Omental fat pad (tissue), 4 donors: ENCODE results near the gene ZNF862. TPM values are rescaled to one million over a fixed set of nuclear protein-coding genes. Genes with fewer than 3 reads are reported as not detected.

ENCODE experiments used
- ATAC-seq: fragments of 150-250 bp; one replicate; pipeline ENCODE4 v1.9.1; 2016; ENCODE audit warnings: mild to moderate bottlenecking, moderate library complexity; ENCODE audit not compliant: low FRiP score
- DNase-seq: peaks from one replicate; pipeline ENCODE4 v3.0.0-alpha.2; 2019; ENCODE audit warnings: low spot score
- CTCF ChIP-seq, 3 donors: fragments of 450-650 bp; IDR thresholded peaks; one replicate each; pipeline ENCODE4 v1.5.1; 2016 to 2017; ENCODE audit warnings: antibody characterized with exemption in 3 of 3, mild to moderate bottlenecking in 3 of 3, moderate library complexity in 2 of 3
- total RNA-seq, 4 donors: library from RNA; depleted of rRNA; stranded (reverse); fragments of >200 nt; gene quantifications; one replicate each; pipeline ENCODE4 v1.1.0, GENCODE V29; 2016

Gene ZNF862
- total RNA-seq, 4 donors from 2014 or later, result 4.4 to 20.6 (median 10.4) TPM

GRCh38 chr7:149879766-149880637, 41.8 kb downstream of the ZNF862 start:
- DNase-seq (no peak), ATAC-seq (no peak)
- TF ChIP-seq CTCF (IDR thresholded peaks at IDR 0.05), result no peak

GRCh38 chr7:149880638-149881311, 42.6 kb downstream of the ZNF862 start:
- no peak for TF ChIP-seq CTCF (IDR thresholded peaks at IDR 0.05)
- peak; percentile 17 for DNase-seq
- no peak for ATAC-seq

- TF ChIP-seq CTCF (IDR thresholded peaks at IDR 0.05), result no peak
- DNase-seq (peak; percentile 19), ATAC-seq (no peak)
Observed at GRCh38 chr7:149881328-149882247, 43.4 kb downstream of the ZNF862 start.

GRCh38 chr7:149882248-149883047, 44.3 kb downstream of the ZNF862 start:
- peak; percentile 12 for DNase-seq
- TF ChIP-seq CTCF (IDR thresholded peaks at IDR 0.05), result no peak
- ATAC-seq, result no peak

- TF ChIP-seq CTCF (IDR thresholded peaks at IDR 0.05), result no peak
- DNase-seq (no peak), ATAC-seq (no peak)
Observed at GRCh38 chr7:149883048-149883438, 44.9 kb downstream of the ZNF862 start.

GRCh38 chr7:149883452-149883861, 45.3 kb downstream of the ZNF862 start:
- DNase-seq (peak; percentile 25), ATAC-seq (no peak)
- no peak for TF ChIP-seq CTCF (IDR thresholded peaks at IDR 0.05)
